Measurements from ENCODE around the gene RORB.
"Not testable (repeated sequence)": the region's sequence is repeated elsewhere in the genome, so short reads cannot be mapped to it uniquely, and the experiment has no call there.

The RORB gene

DNA sequence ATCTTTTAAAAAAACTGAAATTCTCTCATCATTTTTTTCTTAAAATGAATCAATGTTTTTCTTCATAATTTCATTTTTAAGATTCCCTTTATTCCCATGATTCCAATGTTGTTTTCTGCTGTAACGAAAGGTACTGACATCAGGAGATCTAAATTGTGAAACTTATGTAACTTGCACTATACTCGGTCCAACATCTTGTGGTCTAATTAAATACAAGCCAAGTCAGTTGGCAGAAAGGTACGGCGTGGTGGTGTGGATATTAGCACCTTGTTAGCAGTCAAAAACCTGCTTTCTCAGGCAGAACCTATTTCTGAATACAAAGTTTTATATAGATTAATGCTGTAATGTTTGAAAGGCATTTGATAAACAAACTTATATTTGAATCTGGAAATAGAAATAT lies 20.1 kb downstream of the RORB start:
- no peaks in the 10 kb centered on the region for H3K9me3 ChIP-seq (ENCODE audit: control insufficient read depth in 1 of 2, low read length in 2 of 2)
- no peaks in the 10 kb centered on the region for H3K36me3 ChIP-seq (ENCODE audit: control insufficient read depth in 1 of 2, insufficient read depth in 2 of 2, low read length in 2 of 2)
- H3K27ac ChIP-seq (ENCODE audit: low read length) = no peak overlapping the region
- no peaks in the 10 kb centered on the region for H3K4me1 ChIP-seq (ENCODE audit: control insufficient read depth in 1 of 2, insufficient read depth in 2 of 2, low read length in 2 of 2)
- H3K4me3 ChIP-seq (ENCODE audit: low read depth in 1 of 2, low read length in 2 of 2) = no peak overlapping the region
- no peaks in the 10 kb centered on the region for H3K27me3 ChIP-seq (ENCODE audit: low read depth, low read length)

GRCh38 chr9:74519419-74519818 lies 22.3 kb downstream of the RORB start:
- Histone ChIP-seq H3K4me1 (ENCODE audit: control insufficient read depth in 1 of 2, insufficient read depth in 2 of 2, low read length in 2 of 2) (no peaks in the 10 kb centered on the region), H3K36me3 (ENCODE audit: control insufficient read depth in 1 of 2, insufficient read depth in 2 of 2, low read length in 2 of 2) (no peaks in the 10 kb centered on the region), H3K27ac (ENCODE audit: low read length) (no peak overlapping the region), H3K9me3 (ENCODE audit: control insufficient read depth in 1 of 2, low read length in 2 of 2) (no peaks in the 10 kb centered on the region), H3K27me3 (ENCODE audit: low read depth, low read length) (no peaks in the 10 kb centered on the region), H3K4me3 (ENCODE audit: low read depth in 1 of 2, low read length in 2 of 2) (no peak overlapping the region)

DNA sequence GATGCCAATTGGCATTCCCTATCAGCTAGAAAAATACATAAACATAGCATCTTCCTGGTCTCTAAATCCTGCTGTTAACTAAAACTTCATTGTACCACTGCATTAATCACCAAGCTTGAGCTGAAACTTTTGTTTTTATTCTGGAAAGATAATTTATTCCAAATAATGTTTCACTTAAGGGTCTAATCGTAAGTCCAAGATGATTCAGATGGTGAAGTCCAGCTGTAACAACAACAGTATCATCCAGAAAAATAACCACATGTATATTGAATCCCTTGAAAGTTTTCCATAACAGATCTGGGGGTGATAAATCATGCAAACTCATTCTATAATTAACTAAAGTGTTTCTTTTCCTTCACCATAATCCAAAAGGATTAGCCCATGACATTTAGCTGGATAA lies 23.9 kb downstream of the RORB start:
- Histone ChIP-seq H3K27me3 (ENCODE audit: low read depth, low read length) (no peaks in the 10 kb centered on the region), H3K36me3 (ENCODE audit: control insufficient read depth in 1 of 2, insufficient read depth in 2 of 2, low read length in 2 of 2) (no peaks in the 10 kb centered on the region), H3K4me3 (ENCODE audit: low read depth in 1 of 2, low read length in 2 of 2) (no peak overlapping the region), H3K4me1 (ENCODE audit: control insufficient read depth in 1 of 2, insufficient read depth in 2 of 2, low read length in 2 of 2) (no peaks in the 10 kb centered on the region), H3K27ac (ENCODE audit: low read length) (no peak overlapping the region), H3K9me3 (ENCODE audit: control insufficient read depth in 1 of 2, low read length in 2 of 2) (no peaks in the 10 kb centered on the region)

DNA sequence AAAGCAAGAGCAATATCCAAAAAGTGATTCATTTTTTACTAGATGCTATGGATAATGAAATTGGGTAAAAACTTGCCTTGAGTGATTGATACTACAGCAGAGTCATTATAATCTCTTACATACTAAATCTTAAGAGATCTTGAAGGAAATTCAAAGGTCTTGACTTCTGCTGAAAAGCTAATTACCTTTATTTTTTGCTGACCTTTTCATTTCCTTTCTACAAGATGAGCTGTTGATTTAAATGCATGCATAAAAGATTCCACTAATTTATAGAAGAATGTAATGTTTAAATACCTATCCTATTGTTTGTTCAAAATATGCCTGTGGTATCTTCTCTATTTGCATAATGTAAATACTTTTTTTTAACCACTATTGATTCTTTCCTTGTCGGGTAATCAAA lies 27.2 kb downstream of the RORB start:
- Histone ChIP-seq H3K27me3 (ENCODE audit: low read depth, low read length) (no peaks in the 10 kb centered on the region), H3K9me3 (ENCODE audit: control insufficient read depth in 1 of 2, low read length in 2 of 2) (no peaks in the 10 kb centered on the region), H3K4me3 (ENCODE audit: low read depth in 1 of 2, low read length in 2 of 2) (no peak overlapping the region), H3K4me1 (ENCODE audit: control insufficient read depth in 1 of 2, insufficient read depth in 2 of 2, low read length in 2 of 2) (no peaks in the 10 kb centered on the region), H3K27ac (ENCODE audit: low read length) (no peak overlapping the region), H3K36me3 (ENCODE audit: control insufficient read depth in 1 of 2, insufficient read depth in 2 of 2, low read length in 2 of 2) (no peaks in the 10 kb centered on the region)

- no peaks in the 10 kb centered on the region for H3K27me3 ChIP-seq (ENCODE audit: low read depth, low read length)
- no peaks in the 10 kb centered on the region for H3K9me3 ChIP-seq (ENCODE audit: control insufficient read depth in 1 of 2, low read length in 2 of 2)
- no peak overlapping the region for H3K4me3 ChIP-seq (ENCODE audit: low read depth in 1 of 2, low read length in 2 of 2)
- no peak overlapping the region for H3K27ac ChIP-seq (ENCODE audit: low read length)
- no peaks in the 10 kb centered on the region for H3K4me1 ChIP-seq (ENCODE audit: control insufficient read depth in 1 of 2, insufficient read depth in 2 of 2, low read length in 2 of 2)
- no peaks in the 10 kb centered on the region for H3K36me3 ChIP-seq (ENCODE audit: control insufficient read depth in 1 of 2, insufficient read depth in 2 of 2, low read length in 2 of 2)
Observed at GRCh38 chr9:74526215-74526614, 29.1 kb downstream of the RORB start.

DNA sequence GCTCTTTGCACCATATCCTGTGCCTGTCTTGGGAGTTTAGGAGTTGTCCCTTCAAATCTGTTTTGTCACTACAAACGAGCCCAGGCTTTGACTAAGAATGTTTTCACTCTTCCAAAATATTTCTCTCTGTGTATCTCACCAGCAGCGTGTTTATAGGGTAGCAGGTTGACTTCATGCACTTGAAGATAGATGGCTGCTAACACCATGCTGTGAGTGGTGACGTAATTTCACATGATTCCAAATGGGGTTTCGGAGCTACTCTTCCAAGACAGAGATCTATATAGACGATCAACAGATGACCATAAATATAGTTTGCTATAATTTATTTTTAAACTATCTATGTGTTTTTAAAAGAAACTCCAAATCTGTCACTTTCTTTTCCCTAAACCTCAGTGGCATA lies 30.6 kb downstream of the RORB start:
- Histone ChIP-seq H3K27me3 (ENCODE audit: low read depth, low read length) (no peaks in the 10 kb centered on the region), H3K4me1 (ENCODE audit: control insufficient read depth in 1 of 2, insufficient read depth in 2 of 2, low read length in 2 of 2) (no peaks in the 10 kb centered on the region), H3K36me3 (ENCODE audit: control insufficient read depth in 1 of 2, insufficient read depth in 2 of 2, low read length in 2 of 2) (no peaks in the 10 kb centered on the region), H3K4me3 (ENCODE audit: low read depth in 1 of 2, low read length in 2 of 2) (no peak overlapping the region), H3K27ac (ENCODE audit: low read length) (no peak overlapping the region), H3K9me3 (ENCODE audit: control insufficient read depth in 1 of 2, low read length in 2 of 2) (no peaks in the 10 kb centered on the region)

DNA sequence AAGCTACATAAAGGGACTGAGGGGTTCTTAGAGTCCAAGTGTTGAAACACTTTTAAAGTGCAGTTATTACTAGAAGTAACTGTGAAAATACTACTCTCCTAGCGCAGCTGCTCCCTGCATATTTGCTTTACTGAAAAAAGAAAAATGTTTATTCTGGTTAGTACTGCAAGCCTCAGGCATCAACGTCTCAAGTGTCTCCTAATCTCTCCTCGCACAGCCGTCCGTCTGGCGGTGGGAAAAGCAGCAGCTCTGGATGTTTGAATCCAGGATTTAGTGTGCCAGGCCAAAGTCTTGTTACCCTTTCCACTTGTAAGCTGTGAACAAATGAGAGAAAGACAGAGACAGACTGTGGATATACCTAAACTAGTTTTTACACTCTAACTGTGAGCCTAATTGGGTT lies 31.1 kb downstream of the RORB start:
- Histone ChIP-seq H3K9me3 (ENCODE audit: control insufficient read depth in 1 of 2, low read length in 2 of 2) (no peaks in the 10 kb centered on the region), H3K27ac (ENCODE audit: low read length) (no peak overlapping the region), H3K4me3 (ENCODE audit: low read depth in 1 of 2, low read length in 2 of 2) (no peak overlapping the region), H3K27me3 (ENCODE audit: low read depth, low read length) (no peaks in the 10 kb centered on the region), H3K36me3 (ENCODE audit: control insufficient read depth in 1 of 2, insufficient read depth in 2 of 2, low read length in 2 of 2) (no peaks in the 10 kb centered on the region), H3K4me1 (ENCODE audit: control insufficient read depth in 1 of 2, insufficient read depth in 2 of 2, low read length in 2 of 2) (no peaks in the 10 kb centered on the region)

DNA sequence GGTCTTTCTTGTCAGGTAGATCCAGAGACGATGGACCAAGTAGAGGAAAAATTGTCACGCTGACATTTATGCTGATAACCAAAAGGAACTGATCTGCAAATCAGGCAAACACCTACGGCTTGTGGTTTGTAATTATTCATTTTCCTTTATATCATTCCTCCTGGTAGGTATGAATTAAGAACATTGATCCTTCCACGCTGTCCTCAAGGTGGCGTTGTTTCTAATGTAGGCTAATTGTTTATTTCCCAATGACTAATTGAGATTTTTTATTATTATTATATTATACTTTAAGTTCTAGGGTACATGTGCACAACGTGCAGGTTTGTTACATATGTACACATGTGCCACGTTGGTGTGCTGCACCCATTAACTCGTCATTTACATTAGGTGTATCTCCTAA lies 33.3 kb downstream of the RORB start:
- H3K4me1 ChIP-seq (ENCODE audit: control insufficient read depth in 1 of 2, insufficient read depth in 2 of 2, low read length in 2 of 2); H3K27me3 ChIP-seq (ENCODE audit: low read depth, low read length); H3K9me3 ChIP-seq (ENCODE audit: control insufficient read depth in 1 of 2, low read length in 2 of 2); H3K27ac ChIP-seq (ENCODE audit: low read length); H3K4me3 ChIP-seq (ENCODE audit: low read depth in 1 of 2, low read length in 2 of 2); H3K36me3 ChIP-seq (ENCODE audit: control insufficient read depth in 1 of 2, insufficient read depth in 2 of 2, low read length in 2 of 2): not testable (repeated sequence)

DNA sequence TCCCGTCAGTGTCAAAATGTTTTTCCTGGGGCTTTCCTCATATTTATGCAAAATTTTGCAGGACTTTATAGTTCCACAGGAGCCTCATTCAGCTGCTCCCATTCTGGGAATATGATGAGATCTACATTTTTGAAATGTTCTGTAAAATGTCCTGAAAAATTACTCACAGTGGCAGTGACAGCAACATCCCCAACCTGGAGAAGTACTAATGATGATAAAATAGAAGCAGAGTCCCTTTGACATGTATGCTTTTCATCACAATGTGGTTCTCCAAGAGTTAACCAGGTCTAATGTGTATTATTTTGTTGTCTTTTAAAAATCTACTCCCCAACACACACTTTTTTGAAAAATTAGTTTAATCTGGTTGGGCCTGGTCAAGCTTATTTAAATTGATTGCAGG lies 36.1 kb downstream of the RORB start:
- H3K4me1 ChIP-seq (ENCODE audit: control insufficient read depth in 1 of 2, insufficient read depth in 2 of 2, low read length in 2 of 2) = no peaks in the 10 kb centered on the region
- no peaks in the 10 kb centered on the region for H3K36me3 ChIP-seq (ENCODE audit: control insufficient read depth in 1 of 2, insufficient read depth in 2 of 2, low read length in 2 of 2)
- no peaks in the 10 kb centered on the region for H3K27me3 ChIP-seq (ENCODE audit: low read depth, low read length)
- no peak overlapping the region for H3K27ac ChIP-seq (ENCODE audit: low read length)
- H3K4me3 ChIP-seq (ENCODE audit: low read depth in 1 of 2, low read length in 2 of 2) = no peak overlapping the region
- no peaks in the 10 kb centered on the region for H3K9me3 ChIP-seq (ENCODE audit: control insufficient read depth in 1 of 2, low read length in 2 of 2)

DNA sequence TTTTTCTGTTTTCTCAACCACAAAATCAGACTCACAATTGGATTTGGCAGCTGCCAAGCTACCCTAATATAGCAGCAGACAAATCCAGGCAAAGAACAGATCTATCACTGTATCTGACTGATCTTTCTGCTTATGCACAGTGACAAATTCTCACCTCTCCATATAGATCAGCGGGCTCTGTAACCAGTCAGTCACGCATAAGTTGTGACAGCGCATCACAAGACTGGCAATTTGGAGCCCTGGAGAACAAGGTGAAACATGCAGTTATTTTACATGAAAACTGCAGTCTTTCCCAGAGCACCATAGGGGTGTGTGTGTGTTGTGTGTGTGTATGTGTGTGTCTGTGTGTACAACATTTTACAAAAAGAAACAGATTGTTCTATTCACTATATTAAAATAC lies 37.7 kb downstream of the RORB start:
- H3K4me3 ChIP-seq (ENCODE audit: low read depth in 1 of 2, low read length in 2 of 2) = no peak overlapping the region
- no peaks in the 10 kb centered on the region for H3K4me1 ChIP-seq (ENCODE audit: control insufficient read depth in 1 of 2, insufficient read depth in 2 of 2, low read length in 2 of 2)
- H3K36me3 ChIP-seq (ENCODE audit: control insufficient read depth in 1 of 2, insufficient read depth in 2 of 2, low read length in 2 of 2) = no peaks in the 10 kb centered on the region
- H3K27me3 ChIP-seq (ENCODE audit: low read depth, low read length) = no peaks in the 10 kb centered on the region
- no peaks in the 10 kb centered on the region for H3K9me3 ChIP-seq (ENCODE audit: control insufficient read depth in 1 of 2, low read length in 2 of 2)
- H3K27ac ChIP-seq (ENCODE audit: low read length) = no peak overlapping the region

- Histone ChIP-seq H3K36me3 (ENCODE audit: control insufficient read depth in 1 of 2, insufficient read depth in 2 of 2, low read length in 2 of 2) (no peaks in the 10 kb centered on the region), H3K27me3 (ENCODE audit: low read depth, low read length) (no peaks in the 10 kb centered on the region), H3K4me3 (ENCODE audit: low read depth in 1 of 2, low read length in 2 of 2) (no peak overlapping the region), H3K27ac (ENCODE audit: low read length) (no peak overlapping the region), H3K4me1 (ENCODE audit: control insufficient read depth in 1 of 2, insufficient read depth in 2 of 2, low read length in 2 of 2) (no peaks in the 10 kb centered on the region), H3K9me3 (ENCODE audit: control insufficient read depth in 1 of 2, low read length in 2 of 2) (no peaks in the 10 kb centered on the region)
Observed at GRCh38 chr9:74543145-74543544, 46.0 kb downstream of the RORB start.

DNA sequence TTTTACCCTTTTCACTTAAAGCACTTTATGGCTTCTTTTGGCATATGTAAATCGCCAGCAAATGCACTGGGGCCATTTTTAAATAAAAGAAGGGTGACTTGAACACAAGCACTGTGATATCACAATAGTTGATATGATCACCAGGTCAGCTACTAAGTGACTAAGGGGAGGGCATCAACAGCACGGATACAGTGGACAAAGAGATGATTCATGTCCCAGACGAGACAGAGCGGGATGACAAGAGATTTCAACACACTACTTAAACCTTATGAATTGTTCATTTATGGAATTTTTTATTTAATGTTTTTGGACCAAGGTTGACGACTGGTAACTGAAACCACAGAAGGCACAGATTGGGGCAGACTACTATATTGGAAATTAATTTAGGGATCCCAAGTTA lies 54.1 kb downstream of the RORB start:
- H3K4me1 ChIP-seq (ENCODE audit: control insufficient read depth in 1 of 2, insufficient read depth in 2 of 2, low read length in 2 of 2) = no peaks in the 10 kb centered on the region
- H3K4me3 ChIP-seq (ENCODE audit: low read depth in 1 of 2, low read length in 2 of 2) = no peak overlapping the region
- no peaks in the 10 kb centered on the region for H3K36me3 ChIP-seq (ENCODE audit: control insufficient read depth in 1 of 2, insufficient read depth in 2 of 2, low read length in 2 of 2)
- no peaks in the 10 kb centered on the region for H3K27me3 ChIP-seq (ENCODE audit: low read depth, low read length)
- no peak overlapping the region for H3K27ac ChIP-seq (ENCODE audit: low read length)
- H3K9me3 ChIP-seq (ENCODE audit: control insufficient read depth in 1 of 2, low read length in 2 of 2) = no peaks in the 10 kb centered on the region

All from muscle layer of duodenum (tissue), 2 donors.